Tibial nerve (tissue), 4 donors: ENCODE results near the gene ZBTB21.
A peak's percentile ranks its signal among the peaks of the same experiment; 100 is the strongest.

Source experiments
- CTCF ChIP-seq, 5 experiments: fragments of 200-600 bp in 3 of 5; fragments of 450-650 bp in 2 of 5; sonication (generic) in 3 of 5; IDR thresholded peaks; one replicate each; pipeline ENCODE4 v1.5.1; 2016 to 2019; ENCODE audit warnings: antibody characterized with exemption in 5 of 5, mild to moderate bottlenecking in 3 of 5, moderate library complexity in 2 of 5
- EP300 ChIP-seq, 2 donors: sonication (generic); formaldehyde crosslinking; IDR thresholded peaks; one replicate each; pipeline ENCODE4 v1.6.1; 2017; ENCODE audit warnings: antibody characterized with exemption in 2 of 2, mild to moderate bottlenecking in 1 of 2
- POLR2A ChIP-seq, 2 donors: fragments of 450-650 bp; IDR thresholded peaks; one replicate each; pipeline ENCODE4 v1.6.1; 2017; ENCODE audit warnings: antibody characterized with exemption in 2 of 2, mild to moderate bottlenecking in 2 of 2, moderate library complexity in 2 of 2

- no peak for TF ChIP-seq CTCF (IDR thresholded peaks at IDR 0.05)
- TF ChIP-seq EP300 (IDR thresholded peaks at IDR 0.05), result peak in 1 of 2 donors; percentile 69
- TF ChIP-seq POLR2A (IDR thresholded peaks at IDR 0.05), result no peak
Observed at GRCh38 chr21:42047821-42048613, 37.9 kb upstream of the ZBTB21 start.
